HTR-8/SVneo (cell line): Measurements from ENCODE around the gene ZNF878.

Experiments used
- DNase-seq: peaks from one replicate; pipeline ENCODE4 v3.0.0; 2011; ENCODE audit warnings: low spot score, mixed read lengths; ENCODE audit not compliant: insufficient read length
- FAIRE-seq: peaks from 2 replicates; lab custom pipeline; 2011; peaks lifted over from hg19 to GRCh38; lab: Jason Lieb, UNC

ZNF878 gene

DNA sequence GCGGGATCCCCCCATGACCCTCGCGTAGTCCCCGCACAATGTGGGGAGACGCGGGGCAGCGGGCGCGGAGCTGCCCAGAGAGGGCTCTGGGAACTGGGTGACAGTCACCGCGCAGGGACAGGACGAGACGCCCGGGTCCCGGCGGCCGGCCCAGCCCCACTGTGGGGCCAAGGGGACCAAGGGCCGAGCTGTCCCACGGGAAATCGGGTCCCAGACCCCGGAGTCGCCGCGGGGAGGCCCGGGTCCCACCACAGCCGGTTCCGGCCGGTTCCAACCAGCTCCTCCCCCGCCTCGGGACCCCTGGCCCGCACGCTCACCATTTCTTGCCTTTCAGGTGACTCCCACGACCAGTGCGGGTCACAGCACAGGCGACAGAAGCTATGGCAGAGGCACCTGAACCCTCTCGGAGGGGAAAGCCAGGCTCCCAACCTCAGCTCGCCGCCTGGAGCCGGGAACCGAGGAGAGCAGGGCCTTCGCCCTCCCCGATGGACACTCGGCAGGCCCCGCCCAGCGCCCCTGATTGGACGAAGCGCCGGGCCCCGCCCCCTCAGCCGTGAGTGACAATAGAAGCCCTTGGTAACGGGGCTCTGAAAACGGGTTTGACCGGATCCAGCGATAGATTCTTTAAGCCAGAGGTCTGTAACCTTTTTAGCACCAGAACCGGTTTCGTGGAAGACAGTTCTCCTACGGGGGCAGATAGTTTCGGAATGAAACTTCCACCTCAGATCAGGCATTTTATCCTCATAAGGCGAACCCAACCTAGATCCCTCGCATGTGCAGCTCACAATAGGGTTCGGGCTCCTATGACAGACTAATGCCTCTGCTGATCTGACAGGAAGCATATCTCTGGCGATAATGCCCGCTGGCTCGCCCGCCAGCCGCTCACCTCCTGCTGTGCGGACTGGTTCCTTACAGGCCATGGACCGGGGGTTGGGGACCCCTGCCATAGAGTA, 17.3 kb downstream of the ZNF878 start, which contains the start of gene ZNF433:
Gene ZNF433, minus strand, starts transcription at position 460 of the 953 bp plus-strand sequence. Its CDS starts 140 bp downstream, at position 320.
- DNase-seq (peak; percentile 96), FAIRE-seq (no peak)

- FAIRE-seq: no peak
- no peak for DNase-seq
Observed at GRCh38 chr19:12034620-12035019, 18.1 kb downstream of the ZNF878 start.

- DNase-seq: no peak
- FAIRE-seq: no peak
Observed at GRCh38 chr19:12034198-12034597, 18.6 kb downstream of the ZNF878 start.

DNA sequence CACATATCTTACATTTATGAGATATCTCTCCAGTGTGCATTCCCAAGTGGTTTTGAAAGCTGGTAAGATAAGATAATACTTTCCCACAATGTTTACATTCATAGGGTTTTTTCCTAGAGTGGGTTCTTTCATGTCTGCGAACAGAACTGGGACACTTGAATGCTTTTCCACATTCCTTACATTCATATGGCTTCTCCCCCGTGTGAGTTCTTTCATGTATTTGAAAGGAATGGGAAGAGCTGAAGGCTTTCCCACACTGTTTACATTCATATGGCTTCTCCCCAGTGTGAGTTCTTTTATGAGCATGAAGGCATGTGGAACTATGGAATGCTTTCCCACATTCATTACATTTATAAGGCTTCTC, 37.0 kb downstream of the ZNF878 start:
- FAIRE-seq: no peak
- no peak for DNase-seq

GRCh38 chr19:12015015-12015752, 37.6 kb downstream of the ZNF878 start:
- DNase-seq (no peak), FAIRE-seq (no peak)

GRCh38 chr19:12000152-12000981, 52.4 kb downstream of the ZNF878 start:
- DNase-seq: no peak
- FAIRE-seq: no peak

- DNase-seq: peak; percentile 28
- no peak for FAIRE-seq
Observed at GRCh38 chr19:11995174-11995573, 57.6 kb downstream of the ZNF878 start.
